NK-92 (cell line): ENCODE measurements around the gene AGR2.

Experiments used
- DNase-seq: peaks from one replicate; lab custom pipeline; 2025; ENCODE audit not compliant: unreplicated experiment; lab: John Stamatoyannopoulos, UW

The AGR2 gene

GRCh38 chr7:16813232-16813616, 8.4 kb upstream of the AGR2 start:
- no peak for DNase-seq

- DNase-seq = no peak
Measured at GRCh38 chr7:16812542-16813231, 7.9 kb upstream of the AGR2 start.

GRCh38 chr7:16811551-16811950, 6.8 kb upstream of the AGR2 start:
- no peak for DNase-seq

GRCh38 chr7:16810573-16810972, 5.8 kb upstream of the AGR2 start:
- DNase-seq = no peak

GRCh38 chr7:16810112-16810511, 5.3 kb upstream of the AGR2 start:
- no peak for DNase-seq

GRCh38 chr7:16805441-16805840, 642 bp upstream of the AGR2 start:
- no peak for DNase-seq

GRCh38 chr7:16803881-16804673, 722 bp downstream of the AGR2 start:
- no peak for DNase-seq

- DNase-seq = no peak
Measured at GRCh38 chr7:16803125-16803524, 1.7 kb downstream of the AGR2 start.

- DNase-seq = no peak
Measured at GRCh38 chr7:16801579-16801978, 3.2 kb downstream of the AGR2 start.

- no peak for DNase-seq
Measured at GRCh38 chr7:16801111-16801542, 3.7 kb downstream of the AGR2 start.

GRCh38 chr7:16795624-16796023, 9.2 kb downstream of the AGR2 start:
- no peak for DNase-seq

- DNase-seq = no peak
Measured at GRCh38 chr7:16794986-16795385, 9.8 kb downstream of the AGR2 start.

- no peak for DNase-seq
Measured at GRCh38 chr7:16791905-16792698, 12.7 kb downstream of the AGR2 start.

- DNase-seq = no peak
Measured at GRCh38 chr7:16791071-16791470, 13.7 kb downstream of the AGR2 start.

- DNase-seq = no peak
Measured at GRCh38 chr7:16787127-16787526, 17.7 kb downstream of the AGR2 start.

GRCh38 chr7:16786257-16786656, 18.5 kb downstream of the AGR2 start:
- no peak for DNase-seq

GRCh38 chr7:16785846-16786245, 19.0 kb downstream of the AGR2 start:
- no peak for DNase-seq

GRCh38 chr7:16785321-16785720, 19.5 kb downstream of the AGR2 start:
- no peak for DNase-seq

GRCh38 chr7:16780596-16780995, 24.2 kb downstream of the AGR2 start:
- no peak for DNase-seq

- no peak for DNase-seq
Measured at GRCh38 chr7:16779051-16779450, 25.7 kb downstream of the AGR2 start.

- no peak for DNase-seq
Measured at GRCh38 chr7:16778476-16778875, 26.3 kb downstream of the AGR2 start.

GRCh38 chr7:16776053-16776452, 28.7 kb downstream of the AGR2 start:
- DNase-seq = no peak
